Lower leg skin (tissue), 4 donors: Measurements from ENCODE around the gene RAB6D. TPM values are rescaled to one million over a fixed set of nuclear protein-coding genes. Genes with fewer than 3 reads are reported as not detected.
"Not testable (repeated sequence)": the region's sequence is repeated elsewhere in the genome, so short reads cannot be mapped to it uniquely, and the experiment has no call there.

Experiments used
- DNase-seq, 2 donors: peaks; one replicate each; pipeline ENCODE4 v3.0.0-alpha.2; 2019; ENCODE audit warnings: low spot score in 2 of 2
- H3K4me3 ChIP-seq: fragments of 200-600 bp; sonication (generic); 2 replicates; pipeline ENCODE4 v1.5.1; 2017; ENCODE audit warnings: mild to moderate bottlenecking, low read depth; ENCODE audit not compliant: poor library complexity, severe bottlenecking
- POLR2A ChIP-seq, 2 donors: fragments of 450-650 bp; IDR thresholded peaks; one replicate each; pipeline ENCODE4 v1.6.1; 2016 to 2017; ENCODE audit warnings: antibody characterized with exemption in 2 of 2, mild to moderate bottlenecking in 1 of 2, moderate library complexity in 1 of 2
- WGBS, 2 donors: methylation state at CpG; one replicate each; pipeline ENCODE4 v1.1.5; 2018; 5-methylcytosine and 5-hydroxymethylcytosine counted together
- intact Hi-C: fragments of 100-400 bp; cut with DNase I; formaldehyde crosslinking; loops from one replicate; pipeline ENCODE4 v1.15.0; 2023; ENCODE audit warnings: low total_unique reads
- total RNA-seq, 4 donors: library from RNA; depleted of rRNA; stranded (reverse); fragments of >200 nt; gene quantifications; one replicate each; pipeline ENCODE4 v1.1.0, GENCODE V29; 2016
- TF ChIP-seq, protein P1 (sequence below), 3 donors: fragments of 450-650 bp; IDR thresholded peaks; one replicate each; pipeline ENCODE4 v1.5.1; 2016; ENCODE audit warnings: antibody characterized with exemption in 3 of 3, mild to moderate bottlenecking in 3 of 3, moderate library complexity in 2 of 3

RAB6D gene
- total RNA-seq, 4 donors from 2014 or later, result not detected

DNA sequence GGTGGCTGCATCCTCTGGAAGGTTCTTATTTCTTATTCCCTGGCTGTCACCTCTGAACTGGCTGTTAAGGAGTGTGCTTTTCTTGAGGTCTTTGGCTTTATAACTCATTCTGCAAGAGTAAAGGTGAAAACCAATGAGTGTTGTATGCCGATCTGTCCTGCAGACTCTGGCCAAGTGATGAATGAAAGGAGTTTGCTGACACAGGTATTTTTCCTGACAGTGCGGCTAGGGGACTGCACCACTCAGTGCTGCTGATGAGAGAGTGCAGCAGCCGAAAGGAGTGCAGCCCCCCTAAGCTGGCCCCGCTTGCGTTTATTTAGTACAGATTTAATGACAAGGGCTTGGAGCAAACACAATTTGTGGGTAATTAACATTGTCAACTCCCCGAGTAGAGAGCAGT is 41.8 kb downstream of the RAB6D start:
- intact Hi-C loops, result no loop called here
- WGBS, 2 donors, result 72 to 87% methylated on average over 6 of the region's 6 CpGs
- no peak for DNase-seq
- no peak overlapping the region for H3K4me3 ChIP-seq
- TF ChIP-seq, protein P1, sequence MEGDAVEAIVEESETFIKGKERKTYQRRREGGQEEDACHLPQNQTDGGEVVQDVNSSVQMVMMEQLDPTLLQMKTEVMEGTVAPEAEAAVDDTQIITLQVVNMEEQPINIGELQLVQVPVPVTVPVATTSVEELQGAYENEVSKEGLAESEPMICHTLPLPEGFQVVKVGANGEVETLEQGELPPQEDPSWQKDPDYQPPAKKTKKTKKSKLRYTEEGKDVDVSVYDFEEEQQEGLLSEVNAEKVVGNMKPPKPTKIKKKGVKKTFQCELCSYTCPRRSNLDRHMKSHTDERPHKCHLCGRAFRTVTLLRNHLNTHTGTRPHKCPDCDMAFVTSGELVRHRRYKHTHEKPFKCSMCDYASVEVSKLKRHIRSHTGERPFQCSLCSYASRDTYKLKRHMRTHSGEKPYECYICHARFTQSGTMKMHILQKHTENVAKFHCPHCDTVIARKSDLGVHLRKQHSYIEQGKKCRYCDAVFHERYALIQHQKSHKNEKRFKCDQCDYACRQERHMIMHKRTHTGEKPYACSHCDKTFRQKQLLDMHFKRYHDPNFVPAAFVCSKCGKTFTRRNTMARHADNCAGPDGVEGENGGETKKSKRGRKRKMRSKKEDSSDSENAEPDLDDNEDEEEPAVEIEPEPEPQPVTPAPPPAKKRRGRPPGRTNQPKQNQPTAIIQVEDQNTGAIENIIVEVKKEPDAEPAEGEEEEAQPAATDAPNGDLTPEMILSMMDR (IDR thresholded peaks at IDR 0.05), result no peak
- TF ChIP-seq POLR2A (IDR thresholded peaks at IDR 0.05), result no peak

GRCh38 chr2:131321344-131321743 is 42.6 kb downstream of the RAB6D start:
- intact Hi-C loops, DNase-seq, H3K4me3 ChIP-seq: not testable (repeated sequence)
- 90 to 92% methylated on average over 1 of the region's 1 CpG for WGBS, 2 donors

DNA sequence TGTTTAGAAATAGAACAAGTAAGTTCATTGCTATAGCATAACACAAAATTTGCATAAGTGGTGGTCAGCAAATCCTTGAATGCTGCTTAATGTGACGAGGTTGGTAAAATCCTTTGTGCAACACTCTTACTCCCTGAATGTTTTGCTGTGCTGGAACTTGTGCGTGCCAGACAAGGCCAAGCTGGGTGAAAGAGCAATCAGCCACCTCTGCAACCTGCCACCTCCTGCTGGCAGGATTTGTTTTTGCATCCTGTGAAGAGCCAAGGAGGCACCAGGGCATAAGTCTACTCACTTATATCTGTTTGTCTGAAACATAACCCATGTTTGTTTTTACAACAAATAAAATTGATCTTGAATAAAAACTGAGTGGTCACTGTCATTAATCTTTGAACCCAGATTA is 53.0 kb downstream of the RAB6D start:
- DNase-seq, H3K4me3 ChIP-seq, intact Hi-C loops: not testable (repeated sequence)
- 75 to 84% methylated on average over 2 of the region's 2 CpGs for WGBS, 2 donors

Other genes starting within 250 kb of the RAB6D start
- gene POTEE, start 154.6 kb downstream of the RAB6D start, total RNA-seq, result not detected
- 1 to 10 TPM in 1 of 4 donors, under 1 TPM in 1, not detected in 2; 0.89 to 2.0 TPM for gene TUBA3D, start 112.0 kb upstream of the RAB6D start, total RNA-seq
- 100 to 1,000 TPM in 1 of 4 donors, 10 to 100 TPM in 3; 78.2 to 110 (median 89.2) TPM for gene MZT2A, start 128.2 kb upstream of the RAB6D start, total RNA-seq
- gene CCDC74A, start 163.7 kb upstream of the RAB6D start, total RNA-seq, result 10 to 100 TPM in 2 of 4 donors, 1 to 10 TPM in 2; 5.9 to 15.4 (median 8.5) TPM